ENCODE results near the gene FAM168A.

GRCh38 chr11:73524774-73525173 is 73.1 kb downstream of the FAM168A start:
- TF ChIP-seq ZNF274 (IDR thresholded peaks at IDR 0.05; ENCODE audit: low read depth, low read length) (no peak), YY1 (IDR thresholded peaks at IDR 0.05; ENCODE audit: insufficient read depth, insufficient read length) (no peak)
